Stimulated activated effector memory CD8-positive, alpha-beta T cell treated with anti-CD3 and anti-CD28 coated beads, Interleukin-12 subunit alpha, Interleukin-12 subunit beta, amount 100 ng/mL, for 72 hours (primary cell): ENCODE results near the gene LRMDA.

Source experiments
- ATAC-seq: fragments of 150-1000 bp; cut with Tn5 transposase; 2 replicates; pipeline ENCODE4 v1.10.0; 2021
- DNase-seq, 2 donors: peaks; one replicate each; pipeline ENCODE4 v3.0.0; 2021 to 2022; ENCODE audit warnings: low spot score in 2 of 2
- H3K27ac Mint-ChIP-seq: one replicate; pipeline ENCODE4 v1.8.0; 2022; ENCODE audit warnings: mild to moderate bottlenecking, mixed read lengths
- H3K36me3 Mint-ChIP-seq: one replicate; pipeline ENCODE4 v1.8.0; 2022; ENCODE audit warnings: mild to moderate bottlenecking, mixed read lengths
- H3K4me1 Mint-ChIP-seq: one replicate; pipeline ENCODE4 v1.8.0; 2022; ENCODE audit warnings: mixed read lengths
- H3K4me3 Mint-ChIP-seq: one replicate; pipeline ENCODE4 v1.8.0; 2022; ENCODE audit warnings: mild to moderate bottlenecking, mixed read lengths
- H3K9me3 Mint-ChIP-seq: one replicate; pipeline ENCODE4 v1.8.0; 2022; ENCODE audit warnings: mixed read lengths

LRMDA gene

DNA sequence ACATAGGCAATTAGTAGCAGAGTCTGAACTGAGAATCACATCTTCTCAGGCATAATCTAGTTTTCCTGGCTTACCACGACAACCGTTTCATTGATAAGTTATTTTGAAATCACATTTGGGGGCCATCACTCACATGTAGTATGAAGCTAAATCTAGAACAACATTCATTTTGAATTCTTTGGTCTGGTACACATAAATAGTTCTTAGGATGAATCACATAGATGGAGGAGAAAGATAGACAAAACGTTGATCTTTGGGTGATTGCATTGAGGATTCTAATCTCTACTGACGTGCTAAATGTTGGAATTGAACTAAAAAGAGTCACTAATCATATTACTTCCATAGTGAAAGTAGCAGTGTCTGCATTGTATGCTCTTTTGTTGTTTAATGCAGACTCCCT lies 1022.6 kb downstream of the LRMDA start:
- Mint-ChIP-seq H3K36me3 (no peaks in the 10 kb centered on the region), H3K27ac (no peak overlapping the region), H3K9me3 (peaks cover 8% of the 10 kb centered on the region), H3K4me3 (no peak overlapping the region), H3K4me1 (no peaks in the 10 kb centered on the region)
- ATAC-seq, result no peak
- DNase-seq, result no peak

DNA sequence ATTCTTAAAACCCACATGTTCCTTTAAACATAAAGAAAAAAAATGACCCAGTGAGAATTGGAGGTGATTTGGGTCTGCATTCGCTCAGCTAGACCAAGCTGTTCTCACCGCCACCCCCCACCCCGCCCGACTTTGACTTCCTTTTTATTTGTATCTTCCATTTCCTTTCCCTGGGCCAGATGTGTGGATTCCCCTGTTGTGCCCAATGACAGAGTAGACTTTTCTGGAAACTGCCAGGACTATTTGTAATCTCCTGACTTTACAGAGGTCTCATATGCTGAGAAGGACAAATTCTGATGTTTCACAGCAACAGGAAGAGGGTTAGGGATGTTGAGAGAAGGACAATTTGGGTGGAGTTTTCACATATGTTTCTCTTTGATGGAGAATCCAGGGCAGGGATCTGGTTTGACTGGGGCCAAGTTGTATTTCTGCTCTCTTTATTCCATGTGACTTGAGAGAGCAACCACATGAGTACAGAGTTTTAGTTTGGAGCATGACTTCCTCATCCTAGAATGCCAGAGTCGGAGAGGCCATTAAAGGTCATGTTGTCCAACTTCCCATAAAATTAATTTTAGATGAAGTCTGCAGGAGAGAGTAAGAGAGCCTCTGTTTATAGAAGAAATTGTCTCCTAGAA lies 1023.2 kb downstream of the LRMDA start:
- H3K9me3 Mint-ChIP-seq, result peaks cover 8% of the 10 kb centered on the region
- H3K4me1 Mint-ChIP-seq, result no peaks in the 10 kb centered on the region
- no peaks in the 10 kb centered on the region for H3K36me3 Mint-ChIP-seq
- ATAC-seq (no peak), DNase-seq (no peak)
- no peak overlapping the region for H3K27ac Mint-ChIP-seq
- H3K4me3 Mint-ChIP-seq, result no peak overlapping the region

- H3K9me3 Mint-ChIP-seq, result peaks cover 8% of the 10 kb centered on the region
- H3K27ac Mint-ChIP-seq, result no peak overlapping the region
- ATAC-seq (no peak), DNase-seq (no peak)
- H3K4me3 Mint-ChIP-seq, result no peak overlapping the region
- H3K4me1 Mint-ChIP-seq, result no peaks in the 10 kb centered on the region
- no peaks in the 10 kb centered on the region for H3K36me3 Mint-ChIP-seq
Measured at GRCh38 chr10:76456197-76456596, 1024.8 kb downstream of the LRMDA start.

DNA sequence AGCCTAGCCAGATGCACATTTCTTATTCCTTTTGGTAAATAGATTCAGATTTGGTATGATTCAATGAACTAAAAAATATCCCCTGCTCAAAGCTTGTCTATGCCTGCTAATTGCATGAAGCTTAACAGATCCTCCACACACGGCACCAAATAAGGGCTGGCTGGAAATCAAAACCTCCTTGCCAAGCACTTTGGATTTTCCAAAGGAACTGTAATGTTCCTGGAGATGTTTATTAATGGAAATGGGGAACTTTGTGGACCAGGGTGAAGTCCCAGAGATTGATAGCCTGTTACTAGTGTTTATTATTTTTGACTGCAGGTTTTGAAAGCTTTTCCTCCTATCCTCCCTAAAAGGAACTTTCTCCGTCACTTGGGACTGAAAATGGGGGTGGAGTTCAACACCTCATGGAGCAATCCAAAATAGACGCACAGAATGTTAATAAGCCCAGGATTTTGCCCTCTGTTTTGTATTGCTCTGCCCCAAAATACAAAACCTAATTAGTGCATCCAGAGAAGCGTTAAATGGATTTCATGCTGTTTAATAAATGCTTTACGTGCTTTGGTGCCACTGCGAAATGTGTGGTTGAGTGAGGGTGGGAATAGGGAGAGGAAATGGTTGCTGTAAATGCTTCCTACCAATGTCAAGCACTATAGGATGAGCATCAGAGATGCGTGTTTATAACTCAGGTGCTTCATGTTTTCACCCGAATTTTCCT lies 1027.7 kb downstream of the LRMDA start:
- no peak for ATAC-seq

GRCh38 chr10:76461024-76461423 lies 1029.6 kb downstream of the LRMDA start:
- no peaks in the 10 kb centered on the region for H3K4me1 Mint-ChIP-seq
- no peaks in the 10 kb centered on the region for H3K36me3 Mint-ChIP-seq
- no peaks in the 10 kb centered on the region for H3K9me3 Mint-ChIP-seq
- ATAC-seq (no peak), DNase-seq (no peak)
- H3K27ac Mint-ChIP-seq, result no peak overlapping the region
- H3K4me3 Mint-ChIP-seq, result no peak overlapping the region

More for the DNA sequence above, 1027.7 kb downstream of the LRMDA start:
- H3K27ac Mint-ChIP-seq, result no peak overlapping the region
- H3K4me3 Mint-ChIP-seq, result no peak overlapping the region
- peaks cover 4% of the 10 kb centered on the region for H3K9me3 Mint-ChIP-seq
- no peak for DNase-seq
- no peaks in the 10 kb centered on the region for H3K4me1 Mint-ChIP-seq
- no peaks in the 10 kb centered on the region for H3K36me3 Mint-ChIP-seq

- no peak for DNase-seq
- Mint-ChIP-seq H3K4me1 (no peaks in the 10 kb centered on the region), H3K36me3 (no peaks in the 10 kb centered on the region), H3K27ac (no peak overlapping the region), H3K4me3 (no peak overlapping the region), H3K9me3 (no peaks in the 10 kb centered on the region)
- no peak for ATAC-seq
Measured at GRCh38 chr10:76463111-76463510, 1031.7 kb downstream of the LRMDA start.

DNA sequence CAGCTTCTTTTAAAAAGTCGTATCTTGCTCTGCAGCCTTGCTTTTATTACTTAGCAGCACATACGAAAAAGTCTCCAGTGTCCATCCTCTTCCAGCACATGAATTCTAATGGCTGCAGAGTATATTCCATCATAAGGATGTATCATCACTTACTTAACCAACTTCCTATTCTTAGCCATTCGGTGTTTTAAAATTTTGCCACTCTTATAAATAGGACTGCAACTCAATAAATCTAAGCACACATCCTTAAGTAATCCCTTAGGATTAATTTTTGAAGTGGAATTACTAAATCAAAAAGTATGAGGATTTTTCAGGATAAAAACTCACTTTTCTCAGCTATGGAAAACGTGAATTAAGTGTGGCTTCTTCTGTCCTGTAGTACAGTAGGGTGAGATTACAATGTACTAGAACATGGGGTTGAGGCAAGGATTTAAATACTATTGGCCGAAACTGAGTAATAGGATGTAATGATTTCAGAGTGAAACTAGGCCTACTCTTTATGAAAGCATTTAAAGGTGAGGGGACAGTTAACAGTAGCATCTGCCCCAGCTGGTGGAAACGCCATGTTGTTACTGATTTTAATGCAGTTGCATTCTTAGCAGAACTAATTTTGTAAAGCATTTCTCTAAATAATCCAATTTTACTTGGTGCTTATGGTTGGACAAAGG lies 1035.5 kb downstream of the LRMDA start:
- no peak overlapping the region for H3K4me3 Mint-ChIP-seq
- no peaks in the 10 kb centered on the region for H3K4me1 Mint-ChIP-seq
- H3K36me3 Mint-ChIP-seq, result no peaks in the 10 kb centered on the region
- H3K27ac Mint-ChIP-seq, result no peak overlapping the region
- DNase-seq (no peak), ATAC-seq (no peak)
- H3K9me3 Mint-ChIP-seq, result no peaks in the 10 kb centered on the region

DNA sequence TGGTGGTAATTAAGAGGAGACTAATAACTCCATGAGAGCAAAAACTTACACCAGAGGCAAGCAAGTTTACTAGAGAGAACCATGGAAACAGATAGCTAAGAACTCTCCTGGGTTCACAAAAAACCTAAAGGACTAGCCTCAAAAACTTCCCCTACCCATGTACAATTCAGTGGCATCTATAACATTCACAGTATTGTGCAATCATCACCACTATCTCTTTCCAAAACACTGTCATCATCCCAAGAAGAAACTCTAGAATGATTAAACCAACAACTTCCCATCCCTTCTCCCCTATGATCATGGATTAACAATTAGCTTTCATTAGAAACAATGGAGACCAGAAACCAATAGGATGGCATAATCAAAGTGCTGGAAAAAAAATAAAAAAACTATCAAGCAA lies 1038.3 kb downstream of the LRMDA start:
- no peaks in the 10 kb centered on the region for H3K36me3 Mint-ChIP-seq
- no peaks in the 10 kb centered on the region for H3K9me3 Mint-ChIP-seq
- no peaks in the 10 kb centered on the region for H3K4me1 Mint-ChIP-seq
- no peak overlapping the region for H3K4me3 Mint-ChIP-seq
- ATAC-seq (no peak), DNase-seq (no peak)
- no peak overlapping the region for H3K27ac Mint-ChIP-seq

- H3K4me3 Mint-ChIP-seq, result no peak overlapping the region
Measured at GRCh38 chr10:76479103-76479790, 1047.8 kb downstream of the LRMDA start.

DNA sequence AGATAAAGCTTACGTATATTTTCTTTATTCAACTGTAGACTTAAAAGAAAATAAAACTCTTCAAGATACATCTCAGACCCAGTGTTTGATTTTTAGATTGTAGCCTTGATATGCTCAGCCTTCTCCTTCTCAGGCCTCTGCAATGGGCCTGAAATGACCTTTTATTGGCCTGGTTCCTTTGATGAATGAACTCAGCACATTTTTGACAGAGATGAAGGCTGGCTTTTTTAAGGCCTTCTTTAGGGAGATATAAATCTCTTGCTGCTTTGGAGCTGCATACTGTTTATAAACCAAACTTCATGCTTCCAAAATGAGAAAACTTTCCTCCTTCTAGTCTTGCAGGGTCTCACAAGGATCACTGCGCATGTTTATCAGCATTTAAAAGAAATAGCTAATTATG lies 1049.8 kb downstream of the LRMDA start:
- H3K36me3 Mint-ChIP-seq, result no peaks in the 10 kb centered on the region
- DNase-seq (no peak), ATAC-seq (no peak)
- peaks cover 14% of the 10 kb centered on the region for H3K9me3 Mint-ChIP-seq
- H3K4me3 Mint-ChIP-seq, result no peak overlapping the region
- H3K4me1 Mint-ChIP-seq, result no peaks in the 10 kb centered on the region
- H3K27ac Mint-ChIP-seq, result no peak overlapping the region

More at GRCh38 chr10:76479103-76479790, 1047.8 kb downstream of the LRMDA start:
- ATAC-seq (no peak), DNase-seq (no peak)
- H3K9me3 Mint-ChIP-seq, result peaks cover 11% of the 10 kb centered on the region
- no peak overlapping the region for H3K27ac Mint-ChIP-seq
- no peaks in the 10 kb centered on the region for H3K36me3 Mint-ChIP-seq
- H3K4me1 Mint-ChIP-seq, result no peaks in the 10 kb centered on the region

- ATAC-seq (no peak), DNase-seq (no peak)
- H3K36me3 Mint-ChIP-seq, result no peaks in the 10 kb centered on the region
- H3K9me3 Mint-ChIP-seq, result peaks cover 32% of the 10 kb centered on the region
- no peak overlapping the region for H3K4me3 Mint-ChIP-seq
- no peaks in the 10 kb centered on the region for H3K4me1 Mint-ChIP-seq
- H3K27ac Mint-ChIP-seq, result no peak overlapping the region
Measured at GRCh38 chr10:76487582-76487981, 1056.2 kb downstream of the LRMDA start.

- peaks cover 32% of the 10 kb centered on the region for H3K9me3 Mint-ChIP-seq
- no peaks in the 10 kb centered on the region for H3K4me1 Mint-ChIP-seq
- no peak for DNase-seq
- ATAC-seq, result no peak
- no peak overlapping the region for H3K4me3 Mint-ChIP-seq
- H3K27ac Mint-ChIP-seq, result no peak overlapping the region
- H3K36me3 Mint-ChIP-seq, result no peaks in the 10 kb centered on the region
Measured at GRCh38 chr10:76488602-76489001, 1057.2 kb downstream of the LRMDA start.

- no peak for ATAC-seq
- H3K36me3 Mint-ChIP-seq, result no peaks in the 10 kb centered on the region
- H3K9me3 Mint-ChIP-seq, result peaks cover 30% of the 10 kb centered on the region
- no peaks in the 10 kb centered on the region for H3K4me1 Mint-ChIP-seq
- no peak overlapping the region for H3K27ac Mint-ChIP-seq
- no peak for DNase-seq
- no peak overlapping the region for H3K4me3 Mint-ChIP-seq
Measured at GRCh38 chr10:76491216-76491615, 1059.8 kb downstream of the LRMDA start.

DNA sequence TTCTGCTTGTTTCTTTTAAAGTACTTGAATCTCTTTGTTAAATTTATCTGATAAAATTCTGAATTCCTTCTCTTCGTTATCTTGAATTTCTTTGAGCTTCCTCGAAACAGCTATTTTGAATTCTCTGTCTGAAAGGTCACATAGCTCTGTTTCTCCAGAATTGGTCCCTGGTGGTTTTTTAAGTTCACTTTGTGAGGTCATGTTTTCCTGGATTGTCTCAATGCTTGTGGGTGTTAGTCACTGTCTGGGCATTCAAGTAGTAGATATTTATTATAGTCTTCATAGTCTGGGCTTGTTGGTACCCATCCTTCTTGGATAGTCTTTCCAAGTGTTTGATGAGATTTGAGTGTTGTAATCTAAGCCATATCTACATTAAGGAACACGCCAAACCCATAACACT lies 1060.6 kb downstream of the LRMDA start:
- ATAC-seq (no peak), DNase-seq (no peak)
- H3K4me3 Mint-ChIP-seq, result no peak overlapping the region
- H3K27ac Mint-ChIP-seq, result no peak overlapping the region
- peaks cover 33% of the 10 kb centered on the region for H3K9me3 Mint-ChIP-seq
- H3K36me3 Mint-ChIP-seq, result no peaks in the 10 kb centered on the region
- H3K4me1 Mint-ChIP-seq, result no peaks in the 10 kb centered on the region

GRCh38 chr10:76492678-76493472 lies 1061.5 kb downstream of the LRMDA start:
- DNase-seq (no peak), ATAC-seq (no peak)
- H3K4me1 Mint-ChIP-seq, result no peaks in the 10 kb centered on the region

More at GRCh38 chr10:76492678-76493472, 1061.5 kb downstream of the LRMDA start:
- Mint-ChIP-seq H3K9me3 (peaks cover 31% of the 10 kb centered on the region), H3K4me3 (no peak overlapping the region), H3K36me3 (no peaks in the 10 kb centered on the region), H3K27ac (no peak overlapping the region)
